Skeletal muscle cell (primary cell): Measurements from ENCODE around the gene COIL.
A peak's percentile ranks its signal among the peaks of the same experiment; 100 is the strongest.
"Not testable (repeated sequence)": the region's sequence is repeated elsewhere in the genome, so short reads cannot be mapped to it uniquely, and the experiment has no call there.

Source experiments
- DNase-seq: peaks from one replicate; pipeline ENCODE4 v3.0.0-alpha.2; 2010; ENCODE audit warnings: low read depth
- H3K4me3 ChIP-seq: 2 replicates; pipeline ENCODE4 v1.5.1; 2011; ENCODE audit warnings: low read depth, mild to moderate bottlenecking, control low read depth, low read length, moderate library complexity

COIL gene

GRCh38 chr17:56960596-56961538 is at the start of gene COIL:
Gene COIL (minus strand): TSS chr17:56961050. CDS start chr17:56961019, 31 bp downstream.
- H3K4me3 ChIP-seq, result peak within 1 kb of the TSS; percentile 91
- DNase-seq, result peak; percentile 68

GRCh38 chr17:57010487-57010886 is 49.6 kb upstream of the COIL start:
- H3K4me3 ChIP-seq, result no peak overlapping the region
- DNase-seq, result no peak

- H3K4me3 ChIP-seq, result no peak overlapping the region
- peak; percentile 11 for DNase-seq
Observed at GRCh38 chr17:57009737-57010445, 49.0 kb upstream of the COIL start.

- no peak for DNase-seq
- no peak overlapping the region for H3K4me3 ChIP-seq
Observed at GRCh38 chr17:57008958-57009357, 48.1 kb upstream of the COIL start.

- no peak overlapping the region for H3K4me3 ChIP-seq
- no peak for DNase-seq
Observed at GRCh38 chr17:57006040-57006439, 45.2 kb upstream of the COIL start.

- no peak overlapping the region for H3K4me3 ChIP-seq
- DNase-seq, result no peak
Observed at GRCh38 chr17:57004944-57005579, 44.2 kb upstream of the COIL start.

- no peak overlapping the region for H3K4me3 ChIP-seq
- DNase-seq, result no peak
Observed at GRCh38 chr17:57002904-57003303, 42.1 kb upstream of the COIL start.

- H3K4me3 ChIP-seq, result no peak overlapping the region
- no peak for DNase-seq
Observed at GRCh38 chr17:57001541-57001940, 40.7 kb upstream of the COIL start.

- no peak for DNase-seq
- no peak overlapping the region for H3K4me3 ChIP-seq
Observed at GRCh38 chr17:56997313-56997712, 36.5 kb upstream of the COIL start.

GRCh38 chr17:56995766-56996165 is 34.9 kb upstream of the COIL start:
- DNase-seq, result no peak
- H3K4me3 ChIP-seq, result no peak overlapping the region

GRCh38 chr17:56994009-56994792 is 33.4 kb upstream of the COIL start:
- H3K4me3 ChIP-seq, result no peak overlapping the region
- DNase-seq, result peak; percentile 26

- DNase-seq, result no peak
- no peak overlapping the region for H3K4me3 ChIP-seq
Observed at GRCh38 chr17:56992364-56992763, 31.5 kb upstream of the COIL start.

- DNase-seq, result no peak
- no peak overlapping the region for H3K4me3 ChIP-seq
Observed at GRCh38 chr17:56988901-56989572, 28.2 kb upstream of the COIL start.

- no peak for DNase-seq
Observed at GRCh38 chr17:56987283-56987834, 26.5 kb upstream of the COIL start.

GRCh38 chr17:56985371-56986162 is 24.7 kb upstream of the COIL start:
- DNase-seq, result no peak
- H3K4me3 ChIP-seq, result no peak overlapping the region

More at GRCh38 chr17:56987283-56987834, 26.5 kb upstream of the COIL start:
- no peak overlapping the region for H3K4me3 ChIP-seq

GRCh38 chr17:56983366-56983765 is 22.5 kb upstream of the COIL start:
- no peak for DNase-seq
- H3K4me3 ChIP-seq, result no peak overlapping the region

GRCh38 chr17:56982312-56982711 is 21.5 kb upstream of the COIL start:
- DNase-seq, result no peak
- no peak overlapping the region for H3K4me3 ChIP-seq

GRCh38 chr17:56980526-56980925 is 19.7 kb upstream of the COIL start:
- DNase-seq, result not testable (repeated sequence)

More at GRCh38 chr17:56980526-56980925, 19.7 kb upstream of the COIL start:
- H3K4me3 ChIP-seq, result not testable (repeated sequence)
